HG03060 (cell line): ENCODE results near the gene CSNK2A3.
"Not testable (repeated sequence)": the region's sequence is repeated elsewhere in the genome, so short reads cannot be mapped to it uniquely, and the experiment has no call there.

Source experiments
- ATAC-seq: cut with Tn5 transposase; IDR thresholded peaks from one replicate; pipeline ENCODE4 v1.9.1; 2021; ENCODE audit warnings: low read depth, moderate number of reproducible peaks; ENCODE audit not compliant: unreplicated experiment

Gene CSNK2A3

DNA sequence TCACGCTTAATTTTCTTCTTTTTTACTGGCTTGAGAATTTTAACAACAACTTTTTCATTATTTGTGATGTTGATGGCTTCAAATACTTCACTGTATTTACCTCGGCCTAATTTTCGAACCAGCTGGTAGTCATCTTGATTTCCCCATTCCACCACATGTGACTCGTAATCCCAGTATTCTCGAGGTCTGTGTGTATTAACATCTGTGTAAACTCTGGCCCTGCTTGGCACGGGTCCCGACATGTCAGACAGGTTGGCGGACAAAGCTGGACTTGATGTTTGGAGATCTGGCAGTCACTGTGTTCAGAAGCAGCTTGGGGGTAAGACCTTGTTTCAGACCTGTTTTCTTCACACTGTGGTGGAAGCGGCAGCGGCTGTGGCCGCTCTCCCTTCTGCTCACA, at the start of gene CSNK2A3:
TSS of gene CSNK2A3 (minus strand) at position 373 of the 400 bp plus-strand sequence. CDS start at position 242, 131 bp downstream.
- not testable (repeated sequence) for ATAC-seq

GRCh38 chr11:11401960-11402535, 49.0 kb upstream of the CSNK2A3 start:
- no peak for ATAC-seq

DNA sequence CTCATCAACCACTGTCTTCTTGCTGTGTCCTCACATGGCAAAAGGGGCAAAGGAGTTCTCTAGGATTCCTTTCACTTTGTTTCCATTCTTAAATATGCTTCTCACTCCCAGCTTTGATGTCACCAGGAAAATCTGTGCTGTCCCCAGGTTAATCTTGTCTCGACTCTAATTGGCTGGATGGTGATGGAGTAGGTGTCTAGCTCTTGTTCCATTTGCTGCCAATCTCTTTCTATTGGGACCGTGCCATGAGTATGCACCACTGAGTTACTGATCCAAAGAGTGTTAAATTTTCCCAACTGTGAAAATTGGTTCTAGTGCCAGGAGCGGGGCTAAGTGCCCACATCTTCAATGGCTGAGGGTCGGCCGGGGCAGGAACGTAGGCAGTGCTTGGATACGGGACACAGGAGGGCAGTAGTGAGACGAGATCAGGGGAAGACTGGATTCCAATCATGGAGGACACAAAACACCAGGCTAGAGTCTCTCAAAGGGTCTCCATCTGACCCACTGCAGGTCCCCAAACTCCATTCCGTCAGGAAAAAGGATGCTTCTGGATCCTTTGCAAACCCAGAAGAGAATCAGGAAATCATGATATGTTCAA, 47.7 kb upstream of the CSNK2A3 start:
- ATAC-seq: no peak

- ATAC-seq: no peak
These were observed 47.1 kb upstream of the CSNK2A3 start for GRCh38 chr11:11400121-11400520.

- no peak for ATAC-seq
These were observed 44.7 kb upstream of the CSNK2A3 start for GRCh38 chr11:11397781-11398180.

DNA sequence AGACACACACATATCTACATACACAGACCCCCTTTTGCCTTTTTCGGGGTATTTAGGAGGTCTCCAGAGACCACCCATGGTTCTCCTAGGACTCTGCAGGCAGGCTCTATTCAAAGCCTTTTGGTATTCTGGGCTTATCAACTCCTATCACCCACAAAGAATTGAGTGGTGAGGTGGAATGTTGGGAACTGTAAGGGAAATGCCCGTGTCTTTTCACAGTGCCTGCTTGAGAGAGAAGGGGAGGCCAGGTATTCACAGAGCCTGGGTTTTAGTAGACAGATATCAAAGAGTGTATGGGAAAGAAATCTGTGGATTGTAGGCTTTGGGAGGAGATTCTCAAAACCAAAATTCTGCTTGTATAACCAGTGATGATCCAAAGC, 44.0 kb upstream of the CSNK2A3 start:
- no peak for ATAC-seq

DNA sequence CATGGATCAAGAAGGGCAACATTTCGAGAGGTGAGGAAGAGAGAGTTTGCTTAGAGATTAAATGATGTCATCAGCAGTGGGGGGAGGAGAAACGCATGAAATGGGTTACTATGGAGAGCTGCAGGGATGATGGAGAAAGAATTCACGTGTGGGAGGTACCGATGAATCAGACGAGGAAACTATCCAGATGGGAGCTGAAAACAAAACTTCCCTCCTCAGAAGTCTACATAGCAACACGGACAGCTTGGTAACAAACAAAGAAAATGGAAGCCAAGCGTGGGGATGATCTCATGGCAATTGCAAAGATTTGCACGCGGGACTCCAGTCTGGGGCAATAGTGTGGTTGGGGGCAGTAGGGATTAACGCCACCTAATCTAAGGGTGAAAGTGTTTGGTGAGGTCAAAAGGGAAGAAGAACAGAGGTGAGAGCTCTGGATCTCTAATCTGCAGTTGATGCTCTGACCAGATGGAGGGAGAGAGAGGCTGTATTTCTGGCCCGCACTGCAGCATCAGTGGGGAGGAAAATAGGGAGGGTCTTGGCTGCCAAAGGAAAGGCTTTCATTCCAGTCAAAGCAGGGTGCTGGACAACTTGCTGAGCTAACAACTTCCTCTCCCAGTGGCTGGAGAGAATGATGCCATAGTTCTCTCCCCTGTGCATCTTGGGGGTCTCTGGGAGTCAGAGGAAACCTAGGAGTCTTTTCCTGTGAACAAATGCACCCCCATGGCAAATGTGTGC, 43.4 kb upstream of the CSNK2A3 start:
- no peak for ATAC-seq

DNA sequence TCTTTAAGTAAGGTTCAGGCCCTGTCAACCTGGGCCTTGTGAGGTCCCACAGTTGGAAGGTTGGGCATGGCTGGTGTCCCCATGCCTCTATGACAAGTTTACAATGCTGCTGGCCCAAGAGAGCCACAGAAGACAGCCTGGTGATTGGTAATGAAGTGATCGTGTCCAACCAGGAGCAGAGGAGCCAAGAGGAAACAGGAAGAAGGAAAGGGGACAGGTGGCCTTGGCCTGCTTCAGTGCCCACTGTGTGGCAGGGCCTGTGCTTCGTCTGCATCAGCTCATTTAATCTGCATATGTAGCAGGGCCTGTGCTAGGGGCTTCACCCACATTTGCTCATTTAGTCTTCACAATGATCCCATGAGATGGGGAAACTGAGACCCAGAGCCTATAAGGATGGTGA, 42.1 kb upstream of the CSNK2A3 start:
- no peak for ATAC-seq

GRCh38 chr11:11394241-11394640, 41.2 kb upstream of the CSNK2A3 start:
- ATAC-seq: no peak

DNA sequence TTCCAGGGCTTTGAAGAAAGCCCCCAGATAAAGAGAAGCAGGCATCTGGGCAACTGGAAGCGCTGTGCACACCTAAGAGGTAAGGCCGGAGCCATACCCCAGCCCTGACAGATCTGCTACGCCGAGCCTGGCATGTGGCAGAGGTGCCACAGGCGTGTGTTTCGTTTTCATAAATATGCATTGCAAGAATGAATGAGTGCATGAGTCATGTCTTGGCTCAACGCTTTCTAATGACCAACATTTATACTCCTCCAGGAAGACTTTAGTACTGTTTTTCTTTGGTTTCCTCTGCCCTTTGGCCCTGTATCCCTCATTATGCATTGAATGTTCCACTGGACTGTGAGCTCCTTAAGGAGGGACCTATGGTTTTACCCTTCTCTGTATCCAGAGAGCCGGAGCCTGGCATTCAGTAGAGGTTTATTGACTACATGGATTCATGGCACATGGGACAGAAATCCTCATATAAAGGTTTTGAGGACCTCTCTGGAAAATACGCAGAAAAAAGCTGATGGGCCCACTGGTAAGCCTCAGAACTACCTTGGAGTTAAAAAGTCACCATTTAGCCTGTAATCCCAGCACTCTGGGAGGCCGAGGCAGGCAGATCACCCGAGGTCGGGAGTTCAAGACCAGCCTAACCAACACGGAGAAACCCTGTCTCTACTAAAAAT, 38.9 kb upstream of the CSNK2A3 start:
- no peak for ATAC-seq

- no peak for ATAC-seq
These were observed 38.1 kb upstream of the CSNK2A3 start for GRCh38 chr11:11391169-11391568.

- ATAC-seq: no peak
These were observed 37.2 kb upstream of the CSNK2A3 start for GRCh38 chr11:11390068-11390771.

- ATAC-seq: no peak
These were observed 36.2 kb upstream of the CSNK2A3 start for GRCh38 chr11:11389238-11389637.

- no peak for ATAC-seq
These were observed 34.7 kb upstream of the CSNK2A3 start for GRCh38 chr11:11387622-11388305.

GRCh38 chr11:11387207-11387606, 34.2 kb upstream of the CSNK2A3 start:
- no peak for ATAC-seq

DNA sequence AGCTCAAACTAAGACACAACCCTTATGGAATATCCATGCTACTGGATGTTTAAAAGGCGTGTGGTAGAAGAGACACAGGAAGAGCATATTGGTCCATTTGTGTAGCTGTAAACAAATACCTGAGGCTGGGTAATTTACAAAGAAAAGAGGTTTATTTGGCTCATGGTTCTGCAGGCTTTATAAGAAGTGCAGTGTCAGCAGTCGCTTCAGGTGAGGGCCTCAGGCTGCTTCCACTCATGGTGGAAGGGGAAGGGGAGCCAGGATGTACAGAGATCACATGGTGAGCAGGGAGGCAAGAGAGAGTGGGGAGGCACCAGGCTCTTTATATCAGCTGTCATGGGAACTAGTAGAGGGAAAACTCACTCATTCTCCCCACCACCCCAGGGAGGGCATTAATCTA, 31.8 kb upstream of the CSNK2A3 start:
- ATAC-seq: no peak

DNA sequence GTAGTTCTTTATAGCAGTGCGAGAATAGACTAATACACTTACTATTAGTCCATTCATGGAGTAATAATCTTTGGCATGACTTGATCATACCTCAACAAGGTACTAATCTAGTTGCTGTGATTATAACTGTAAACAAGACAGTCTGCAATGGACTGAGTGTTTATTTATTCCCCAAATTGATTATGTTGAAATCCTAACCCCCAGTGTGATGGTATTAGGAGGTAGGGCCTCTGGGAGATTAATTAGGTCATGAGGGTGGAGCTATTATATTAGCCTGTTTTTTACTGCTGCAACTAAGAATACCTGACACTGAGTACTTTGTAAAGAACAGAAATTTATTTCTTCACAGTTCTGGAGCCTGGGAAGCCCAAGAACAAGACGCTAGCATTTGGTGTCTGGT, 30.9 kb upstream of the CSNK2A3 start:
- no peak for ATAC-seq

GRCh38 chr11:11382858-11383532, 29.9 kb upstream of the CSNK2A3 start:
- no peak for ATAC-seq

DNA sequence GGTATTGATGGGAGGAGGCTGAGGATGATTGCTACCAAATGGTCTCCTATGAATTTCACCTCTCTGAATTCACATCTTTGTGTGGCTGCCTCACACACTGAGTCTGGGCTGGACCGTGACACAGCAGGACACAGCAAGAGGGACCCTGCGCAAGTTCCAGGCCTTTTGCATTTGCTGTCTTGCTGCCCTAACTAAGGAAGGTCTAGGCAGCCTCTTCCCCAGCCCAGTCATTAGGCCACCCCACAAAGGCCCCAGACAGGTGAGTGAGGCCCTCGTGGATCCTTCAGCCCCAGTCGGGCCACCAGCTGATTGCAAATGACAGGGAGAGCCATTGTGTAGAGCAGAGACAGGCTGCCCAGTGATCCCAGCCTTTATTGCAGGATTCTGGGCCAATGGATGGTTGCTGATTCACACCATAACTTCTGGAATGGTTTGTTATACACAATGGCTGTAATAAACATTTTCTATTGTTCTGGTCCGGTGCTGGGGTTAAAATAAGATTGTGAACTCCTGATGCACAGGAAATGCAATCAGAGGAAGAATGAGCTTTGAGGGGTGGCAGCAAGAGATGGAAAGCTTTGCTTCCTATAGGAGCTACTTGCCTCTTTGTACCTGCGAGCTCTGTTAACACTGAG, 28.5 kb upstream of the CSNK2A3 start:
- no peak for ATAC-seq
